Renal pelvis (tissue), 3 donors: Measurements from ENCODE around the gene LARP1B. TPM values are rescaled to one million over a fixed set of nuclear protein-coding genes. Genes with fewer than 3 reads are reported as not detected.

ENCODE experiments used
- polyA plus RNA-seq, 3 donors: library from polyadenylated mRNA; unstranded; fragments of 120-200 nt; gene quantifications; one replicate each; pipeline ENCODE4 v1.2.1, GENCODE V29; 2013; ENCODE audit not compliant: insufficient read length in 3 of 3

The LARP1B gene
- polyA plus RNA-seq, 3 donors: 20.4 to 24.9 (median 22.9) TPM

Other genes with a start within 250 kb of the LARP1B start
- 10 to 100 TPM; 21.4 to 23.2 (median 22.2) TPM for gene PLK4, start 180.4 kb upstream of the LARP1B start, polyA plus RNA-seq
- gene MFSD8, start 96.1 kb upstream of the LARP1B start, polyA plus RNA-seq: 10 to 100 TPM; 16.0 to 31.5 (median 28.1) TPM
- gene ABHD18, start 95.9 kb upstream of the LARP1B start, polyA plus RNA-seq: 10 to 100 TPM; 10.1 to 21.7 (median 18.7) TPM
- gene PGRMC2, start 226.5 kb downstream of the LARP1B start, polyA plus RNA-seq: 100 to 1,000 TPM; 101 to 117 (median 105) TPM